WTC11 (cell line): ENCODE results near the gene IFRD2. TPM values are rescaled to one million over a fixed set of nuclear protein-coding genes. Genes with fewer than 3 reads are reported as not detected.
A peak's percentile ranks its signal among the peaks of the same experiment; 100 is the strongest.

Experiments
- ATAC-seq: fragments of 200-7000 bp; cut with Tn5 transposase; 2 replicates; pipeline ENCODE4 v1.10.0; 2021; ENCODE audit warnings: mild to moderate bottlenecking, moderate library complexity
- CTCF ChIA-PET: fragments of 300-600 bp; sonication (Branson Sonifier 250); formaldehyde crosslinking; loops from one replicate; lab custom pipeline; 2021; ENCODE audit warnings: antibody characterized with exemption; lab: Charles Lee
- POLR2A ChIA-PET: fragments of 350-600 bp; sonication (Branson Sonifier 250); formaldehyde crosslinking; loops from one replicate; lab custom pipeline; 2021; ENCODE audit warnings: antibody characterized with exemption; lab: Charles Lee
- DNase-seq: peaks from one replicate; pipeline ENCODE4 v3.0.0; 2021; ENCODE audit warnings: low spot score
- H3K27ac Mint-ChIP-seq: 2 replicates; pipeline ENCODE4 v1.8.0; 2021; ENCODE audit warnings: mixed read lengths
- H3K27me3 Mint-ChIP-seq: 2 replicates; pipeline ENCODE4 v1.8.0; 2021; ENCODE audit warnings: low read depth, mild to moderate bottlenecking, moderate library complexity, mixed read lengths
- H3K36me3 Mint-ChIP-seq: 2 replicates; pipeline ENCODE4 v1.8.0; 2021; ENCODE audit warnings: mixed read lengths
- H3K4me1 Mint-ChIP-seq: 2 replicates; pipeline ENCODE4 v1.8.0; 2022; ENCODE audit warnings: mixed read lengths
- H3K4me3 Mint-ChIP-seq: 2 replicates; pipeline ENCODE4 v1.8.0; 2021; ENCODE audit warnings: mild to moderate bottlenecking, moderate library complexity, mixed read lengths
- H3K9me3 Mint-ChIP-seq: 2 replicates; pipeline ENCODE4 v1.8.0; 2021; ENCODE audit warnings: mixed read lengths
- CBFB ChIP-seq: sonication (generic); formaldehyde crosslinking; IDR thresholded peaks from 2 replicates; pipeline ENCODE4 v1.8.1; 2022; ENCODE audit warnings: mild to moderate bottlenecking, low read depth, missing genetic modification reagents
- ELF4 ChIP-seq: sonication (generic); formaldehyde crosslinking; IDR thresholded peaks from 2 replicates; pipeline ENCODE4 v1.8.1; 2022; ENCODE audit warnings: low read depth, mild to moderate bottlenecking, moderate library complexity, missing genetic modification reagents
- ESRRA ChIP-seq: sonication (generic); formaldehyde crosslinking; IDR thresholded peaks from 2 replicates; pipeline ENCODE4 v1.8.1; 2022; ENCODE audit warnings: mild to moderate bottlenecking, missing genetic modification reagents, borderline replicate concordance
- FOXP1 ChIP-seq: sonication (generic); formaldehyde crosslinking; IDR thresholded peaks from 2 replicates; pipeline ENCODE4 v1.8.0; 2022; ENCODE audit warnings: missing genetic modification reagents, mild to moderate bottlenecking, moderate library complexity, borderline replicate concordance
- NFYB ChIP-seq: sonication (generic); formaldehyde crosslinking; conservative IDR thresholded peaks from 2 replicates; pipeline ENCODE4 v1.8.0; 2022; ENCODE audit warnings: low read depth, missing genetic modification reagents
- NR2C2 ChIP-seq: sonication (generic); formaldehyde crosslinking; IDR thresholded peaks from 2 replicates; pipeline ENCODE4 v1.8.0; 2022; ENCODE audit warnings: mild to moderate bottlenecking, missing genetic modification reagents
- PRRX2 ChIP-seq: fragments of 250-450 bp; sonication (Bioruptor Pico); IDR thresholded peaks from 2 replicates; pipeline ENCODE4 v1.8.0; 2021; ENCODE audit warnings: mild to moderate bottlenecking
- RORB ChIP-seq: fragments of 250-450 bp; sonication (Bioruptor Pico); IDR thresholded peaks from 2 replicates; pipeline ENCODE4 v1.9.0; 2021; ENCODE audit warnings: mild to moderate bottlenecking
- SMAD4 ChIP-seq: sonication (generic); formaldehyde crosslinking; IDR thresholded peaks from 2 replicates; pipeline ENCODE4 v1.8.0; 2022; ENCODE audit warnings: mild to moderate bottlenecking, missing genetic modification reagents
- SP1 ChIP-seq: sonication (generic); formaldehyde crosslinking; conservative IDR thresholded peaks from 2 replicates; pipeline ENCODE4 v1.8.1; 2022; ENCODE audit warnings: missing genetic modification reagents
- ZBTB21 ChIP-seq: sonication (generic); formaldehyde crosslinking; IDR thresholded peaks from 2 replicates; pipeline ENCODE4 v1.8.1; 2023; ENCODE audit warnings: mild to moderate bottlenecking, missing genetic modification reagents, borderline replicate concordance
- ZNF232 ChIP-seq: sonication (generic); formaldehyde crosslinking; IDR thresholded peaks from 2 replicates; pipeline ENCODE4 v1.8.0; 2022; ENCODE audit warnings: mild to moderate bottlenecking, missing genetic modification reagents
- ZNF263 ChIP-seq: sonication (generic); formaldehyde crosslinking; IDR thresholded peaks from 2 replicates; pipeline ENCODE4 v1.8.1; 2022; ENCODE audit warnings: low read depth, mild to moderate bottlenecking, moderate library complexity, missing genetic modification reagents
- ZNF396 ChIP-seq: fragments of 250-450 bp; sonication (Bioruptor Pico); IDR thresholded peaks from 2 replicates; pipeline ENCODE4 v1.8.0; 2021; ENCODE audit warnings: mild to moderate bottlenecking, moderate library complexity, borderline replicate concordance
- ZNF416 ChIP-seq: fragments of 250-450 bp; sonication (Bioruptor Pico); IDR thresholded peaks from 2 replicates; pipeline ENCODE4 v1.9.0; 2021; ENCODE audit warnings: mild to moderate bottlenecking, inconsistent platforms
- ZNF423 ChIP-seq: fragments of 250-450 bp; sonication (Bioruptor Pico); IDR thresholded peaks from 2 replicates; pipeline ENCODE4 v2.1.2; 2022; ENCODE audit warnings: mild to moderate bottlenecking, moderate library complexity
- total RNA-seq: library from RNA; stranded (reverse); gene quantifications from 3 replicates; pipeline ENCODE4 v1.2.3, GENCODE V29; 2021
- TF ChIP-seq, protein P1 (sequence below): sonication (generic); formaldehyde crosslinking; IDR thresholded peaks from 2 replicates; pipeline ENCODE4 v1.8.1; 2022; ENCODE audit warnings: low read depth, missing genetic modification reagents, borderline replicate concordance
- TF ChIP-seq, protein P2 (sequence below): sonication (generic); formaldehyde crosslinking; conservative IDR thresholded peaks from 2 replicates; pipeline ENCODE4 v1.8.1; 2022; ENCODE audit warnings: mild to moderate bottlenecking, missing genetic modification reagents
- TF ChIP-seq, protein P3 (sequence below): fragments of 250-450 bp; sonication (Bioruptor Pico); IDR thresholded peaks from 2 replicates; pipeline ENCODE4 v1.9.0; 2021; ENCODE audit warnings: mild to moderate bottlenecking, borderline replicate concordance
- TF ChIP-seq, protein P4 (sequence below): sonication (generic); formaldehyde crosslinking; IDR thresholded peaks from 2 replicates; pipeline ENCODE4 v1.8.0; 2022; ENCODE audit warnings: mild to moderate bottlenecking, missing genetic modification reagents
- TF ChIP-seq, protein P5 (sequence below): sonication (generic); formaldehyde crosslinking; IDR thresholded peaks from 2 replicates; pipeline ENCODE4 v1.8.1; 2022; ENCODE audit warnings: mild to moderate bottlenecking, missing genetic modification reagents, moderate library complexity, borderline replicate concordance
- TF ChIP-seq, protein P6 (sequence below): sonication (generic); formaldehyde crosslinking; IDR thresholded peaks from 2 replicates; pipeline ENCODE4 v1.8.0; 2023; ENCODE audit warnings: mild to moderate bottlenecking, missing genetic modification reagents
- TF ChIP-seq, protein P7 (sequence below): fragments of 250-450 bp; sonication (Bioruptor Pico); conservative IDR thresholded peaks from 2 replicates; pipeline ENCODE4 v1.9.0; 2021; ENCODE audit warnings: mild to moderate bottlenecking

Gene IFRD2
- total RNA-seq, 1 experiment from 2014 or later: 92.0 TPM

DNA sequence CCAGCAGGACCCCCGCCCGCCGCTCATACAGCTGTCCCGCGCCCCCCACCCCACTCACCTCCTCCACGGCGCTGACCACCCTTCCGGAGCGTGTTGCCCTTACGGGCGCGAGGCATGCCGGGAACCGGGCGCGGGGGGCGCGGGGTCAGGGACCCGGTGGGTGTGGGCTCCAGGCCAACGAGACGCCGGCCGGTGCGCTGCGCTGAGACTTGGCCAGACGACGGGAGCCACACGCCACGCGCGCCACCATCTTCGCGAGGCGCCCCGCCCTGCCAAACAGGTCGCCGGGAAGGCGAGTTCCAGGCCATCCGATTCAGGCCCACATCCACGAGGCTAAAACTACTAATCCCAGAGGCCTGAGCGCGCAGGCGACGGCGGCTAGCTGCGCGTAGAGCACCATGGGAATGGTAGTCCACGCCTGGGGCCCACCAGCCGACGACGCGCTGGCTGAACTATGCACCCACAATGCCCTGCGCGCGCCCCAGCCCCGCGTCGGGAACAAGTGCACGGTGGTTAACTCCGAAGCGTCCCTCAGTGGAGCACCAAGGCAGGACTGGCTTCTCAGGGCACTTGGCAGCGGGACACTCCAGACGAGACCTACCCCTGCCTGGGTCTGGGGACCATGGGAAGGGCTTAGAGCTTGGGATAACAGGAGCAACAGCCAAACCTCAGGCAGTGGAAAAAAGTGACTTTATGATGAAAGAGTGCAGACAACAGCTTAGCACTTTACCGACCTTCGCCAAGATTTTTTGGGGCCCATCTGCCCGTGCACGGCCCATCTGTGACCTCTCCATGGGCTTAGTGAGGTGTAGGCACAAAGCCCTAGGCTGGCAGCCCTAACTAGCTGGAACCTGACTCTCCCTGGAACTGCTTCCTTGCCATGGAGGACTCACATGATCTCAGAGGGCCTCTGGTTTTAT lies at the start of gene IFRD2 (continued):
- TF ChIP-seq, protein P1, sequence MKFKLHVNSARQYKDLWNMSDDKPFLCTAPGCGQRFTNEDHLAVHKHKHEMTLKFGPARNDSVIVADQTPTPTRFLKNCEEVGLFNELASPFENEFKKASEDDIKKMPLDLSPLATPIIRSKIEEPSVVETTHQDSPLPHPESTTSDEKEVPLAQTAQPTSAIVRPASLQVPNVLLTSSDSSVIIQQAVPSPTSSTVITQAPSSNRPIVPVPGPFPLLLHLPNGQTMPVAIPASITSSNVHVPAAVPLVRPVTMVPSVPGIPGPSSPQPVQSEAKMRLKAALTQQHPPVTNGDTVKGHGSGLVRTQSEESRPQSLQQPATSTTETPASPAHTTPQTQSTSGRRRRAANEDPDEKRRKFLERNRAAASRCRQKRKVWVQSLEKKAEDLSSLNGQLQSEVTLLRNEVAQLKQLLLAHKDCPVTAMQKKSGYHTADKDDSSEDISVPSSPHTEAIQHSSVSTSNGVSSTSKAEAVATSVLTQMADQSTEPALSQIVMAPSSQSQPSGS (CRISPR knock-in tag): no peak
- TF ChIP-seq, protein P2, sequence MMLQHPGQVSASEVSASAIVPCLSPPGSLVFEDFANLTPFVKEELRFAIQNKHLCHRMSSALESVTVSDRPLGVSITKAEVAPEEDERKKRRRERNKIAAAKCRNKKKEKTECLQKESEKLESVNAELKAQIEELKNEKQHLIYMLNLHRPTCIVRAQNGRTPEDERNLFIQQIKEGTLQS: no peak
- TF ChIP-seq NR2C2: no peak
- no peak for TF ChIP-seq SMAD4 (CRISPR knock-in tag)
- TF ChIP-seq, protein P3, sequence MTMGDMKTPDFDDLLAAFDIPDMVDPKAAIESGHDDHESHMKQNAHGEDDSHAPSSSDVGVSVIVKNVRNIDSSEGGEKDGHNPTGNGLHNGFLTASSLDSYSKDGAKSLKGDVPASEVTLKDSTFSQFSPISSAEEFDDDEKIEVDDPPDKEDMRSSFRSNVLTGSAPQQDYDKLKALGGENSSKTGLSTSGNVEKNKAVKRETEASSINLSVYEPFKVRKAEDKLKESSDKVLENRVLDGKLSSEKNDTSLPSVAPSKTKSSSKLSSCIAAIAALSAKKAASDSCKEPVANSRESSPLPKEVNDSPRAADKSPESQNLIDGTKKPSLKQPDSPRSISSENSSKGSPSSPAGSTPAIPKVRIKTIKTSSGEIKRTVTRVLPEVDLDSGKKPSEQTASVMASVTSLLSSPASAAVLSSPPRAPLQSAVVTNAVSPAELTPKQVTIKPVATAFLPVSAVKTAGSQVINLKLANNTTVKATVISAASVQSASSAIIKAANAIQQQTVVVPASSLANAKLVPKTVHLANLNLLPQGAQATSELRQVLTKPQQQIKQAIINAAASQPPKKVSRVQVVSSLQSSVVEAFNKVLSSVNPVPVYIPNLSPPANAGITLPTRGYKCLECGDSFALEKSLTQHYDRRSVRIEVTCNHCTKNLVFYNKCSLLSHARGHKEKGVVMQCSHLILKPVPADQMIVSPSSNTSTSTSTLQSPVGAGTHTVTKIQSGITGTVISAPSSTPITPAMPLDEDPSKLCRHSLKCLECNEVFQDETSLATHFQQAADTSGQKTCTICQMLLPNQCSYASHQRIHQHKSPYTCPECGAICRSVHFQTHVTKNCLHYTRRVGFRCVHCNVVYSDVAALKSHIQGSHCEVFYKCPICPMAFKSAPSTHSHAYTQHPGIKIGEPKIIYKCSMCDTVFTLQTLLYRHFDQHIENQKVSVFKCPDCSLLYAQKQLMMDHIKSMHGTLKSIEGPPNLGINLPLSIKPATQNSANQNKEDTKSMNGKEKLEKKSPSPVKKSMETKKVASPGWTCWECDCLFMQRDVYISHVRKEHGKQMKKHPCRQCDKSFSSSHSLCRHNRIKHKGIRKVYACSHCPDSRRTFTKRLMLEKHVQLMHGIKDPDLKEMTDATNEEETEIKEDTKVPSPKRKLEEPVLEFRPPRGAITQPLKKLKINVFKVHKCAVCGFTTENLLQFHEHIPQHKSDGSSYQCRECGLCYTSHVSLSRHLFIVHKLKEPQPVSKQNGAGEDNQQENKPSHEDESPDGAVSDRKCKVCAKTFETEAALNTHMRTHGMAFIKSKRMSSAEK (CRISPR knock-in tag): no peak
- TF ChIP-seq, protein P4, sequence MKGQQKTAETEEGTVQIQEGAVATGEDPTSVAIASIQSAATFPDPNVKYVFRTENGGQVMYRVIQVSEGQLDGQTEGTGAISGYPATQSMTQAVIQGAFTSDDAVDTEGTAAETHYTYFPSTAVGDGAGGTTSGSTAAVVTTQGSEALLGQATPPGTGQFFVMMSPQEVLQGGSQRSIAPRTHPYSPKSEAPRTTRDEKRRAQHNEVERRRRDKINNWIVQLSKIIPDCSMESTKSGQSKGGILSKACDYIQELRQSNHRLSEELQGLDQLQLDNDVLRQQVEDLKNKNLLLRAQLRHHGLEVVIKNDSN (CRISPR knock-in tag): no peak; the same call in 1 of the 2 replicates
- TF ChIP-seq CBFB (CRISPR knock-in tag): 0 out of 2 replicates have a peak, but pooled peaks have one; percentile 87
- TF ChIP-seq ZNF423 (CRISPR knock-in tag): no peak
- TF ChIP-seq PRRX2 (CRISPR knock-in tag): no peak
- peak; percentile 18; the same call in 1 of the 2 replicates for TF ChIP-seq ZNF232
- no peak for TF ChIP-seq NFYB (CRISPR knock-in tag)
- no peak for TF ChIP-seq ZNF263
- TF ChIP-seq, protein P5, sequence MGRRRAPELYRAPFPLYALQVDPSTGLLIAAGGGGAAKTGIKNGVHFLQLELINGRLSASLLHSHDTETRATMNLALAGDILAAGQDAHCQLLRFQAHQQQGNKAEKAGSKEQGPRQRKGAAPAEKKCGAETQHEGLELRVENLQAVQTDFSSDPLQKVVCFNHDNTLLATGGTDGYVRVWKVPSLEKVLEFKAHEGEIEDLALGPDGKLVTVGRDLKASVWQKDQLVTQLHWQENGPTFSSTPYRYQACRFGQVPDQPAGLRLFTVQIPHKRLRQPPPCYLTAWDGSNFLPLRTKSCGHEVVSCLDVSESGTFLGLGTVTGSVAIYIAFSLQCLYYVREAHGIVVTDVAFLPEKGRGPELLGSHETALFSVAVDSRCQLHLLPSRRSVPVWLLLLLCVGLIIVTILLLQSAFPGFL (CRISPR knock-in tag): no peak
- no peak for TF ChIP-seq ZBTB21 (CRISPR knock-in tag)
- no peak for TF ChIP-seq RORB
- TF ChIP-seq, all 79 proteins: peak for 19

DNA sequence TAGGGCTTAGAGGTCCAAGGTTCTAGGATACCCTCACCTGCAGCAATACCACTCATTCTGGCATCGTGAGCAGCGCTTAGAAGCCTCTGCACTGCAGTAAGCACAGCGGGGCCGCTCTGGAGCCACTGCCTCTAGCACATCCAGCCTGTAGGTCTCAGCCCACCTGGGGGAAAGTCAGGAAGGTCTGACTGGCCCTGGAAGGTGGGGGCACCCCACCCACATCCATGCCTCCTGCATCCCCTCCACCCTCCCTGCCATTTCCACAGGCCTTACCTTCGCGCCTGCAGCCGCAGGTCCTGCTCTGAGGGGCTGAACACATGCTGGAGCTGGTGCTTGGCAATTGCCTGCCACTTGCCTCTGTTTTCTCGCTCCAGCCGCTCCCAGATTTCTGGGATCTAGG lies 49.3 kb upstream of the IFRD2 start:
- no peaks in the 10 kb centered on the region for H3K36me3 Mint-ChIP-seq
- DNase-seq (no peak), ATAC-seq (no peak)
- H3K4me1 Mint-ChIP-seq: peaks cover 27% of the 10 kb centered on the region
- ChIA-PET POLR2A (no interaction called here), CTCF (interaction anchor here (0.7 to 1.9 kb wide), 7 partner anchors 13 to 270 kb away, joined by 4 to 10 read pairs (median 4); partner anchors contain the start of genes CISH, HYAL3, NAA80 and TUSC2)
- peak overlapping the region; percentile 65 for H3K4me3 Mint-ChIP-seq
- H3K27me3 Mint-ChIP-seq: peaks cover 85% of the 10 kb centered on the region
- no peaks in the 10 kb centered on the region for H3K9me3 Mint-ChIP-seq
- no peak overlapping the region for H3K27ac Mint-ChIP-seq
- no peak for TF ChIP-seq ZNF416 (CRISPR knock-in tag)
- no peak for TF ChIP-seq RORB
- no peak for TF ChIP-seq ZNF396 (CRISPR knock-in tag)
- TF ChIP-seq FOXP1 (CRISPR knock-in tag): no peak
- TF ChIP-seq ESRRA (CRISPR knock-in tag): no peak
- TF ChIP-seq, protein P6, sequence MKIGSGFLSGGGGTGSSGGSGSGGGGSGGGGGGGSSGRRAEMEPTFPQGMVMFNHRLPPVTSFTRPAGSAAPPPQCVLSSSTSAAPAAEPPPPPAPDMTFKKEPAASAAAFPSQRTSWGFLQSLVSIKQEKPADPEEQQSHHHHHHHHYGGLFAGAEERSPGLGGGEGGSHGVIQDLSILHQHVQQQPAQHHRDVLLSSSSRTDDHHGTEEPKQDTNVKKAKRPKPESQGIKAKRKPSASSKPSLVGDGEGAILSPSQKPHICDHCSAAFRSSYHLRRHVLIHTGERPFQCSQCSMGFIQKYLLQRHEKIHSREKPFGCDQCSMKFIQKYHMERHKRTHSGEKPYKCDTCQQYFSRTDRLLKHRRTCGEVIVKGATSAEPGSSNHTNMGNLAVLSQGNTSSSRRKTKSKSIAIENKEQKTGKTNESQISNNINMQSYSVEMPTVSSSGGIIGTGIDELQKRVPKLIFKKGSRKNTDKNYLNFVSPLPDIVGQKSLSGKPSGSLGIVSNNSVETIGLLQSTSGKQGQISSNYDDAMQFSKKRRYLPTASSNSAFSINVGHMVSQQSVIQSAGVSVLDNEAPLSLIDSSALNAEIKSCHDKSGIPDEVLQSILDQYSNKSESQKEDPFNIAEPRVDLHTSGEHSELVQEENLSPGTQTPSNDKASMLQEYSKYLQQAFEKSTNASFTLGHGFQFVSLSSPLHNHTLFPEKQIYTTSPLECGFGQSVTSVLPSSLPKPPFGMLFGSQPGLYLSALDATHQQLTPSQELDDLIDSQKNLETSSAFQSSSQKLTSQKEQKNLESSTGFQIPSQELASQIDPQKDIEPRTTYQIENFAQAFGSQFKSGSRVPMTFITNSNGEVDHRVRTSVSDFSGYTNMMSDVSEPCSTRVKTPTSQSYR (CRISPR knock-in tag): no peak
- no peak for TF ChIP-seq ELF4 (CRISPR knock-in tag)
- no peak for TF ChIP-seq SP1 (CRISPR knock-in tag)
- no peak for TF ChIP-seq ZNF263
- TF ChIP-seq, protein P7, sequence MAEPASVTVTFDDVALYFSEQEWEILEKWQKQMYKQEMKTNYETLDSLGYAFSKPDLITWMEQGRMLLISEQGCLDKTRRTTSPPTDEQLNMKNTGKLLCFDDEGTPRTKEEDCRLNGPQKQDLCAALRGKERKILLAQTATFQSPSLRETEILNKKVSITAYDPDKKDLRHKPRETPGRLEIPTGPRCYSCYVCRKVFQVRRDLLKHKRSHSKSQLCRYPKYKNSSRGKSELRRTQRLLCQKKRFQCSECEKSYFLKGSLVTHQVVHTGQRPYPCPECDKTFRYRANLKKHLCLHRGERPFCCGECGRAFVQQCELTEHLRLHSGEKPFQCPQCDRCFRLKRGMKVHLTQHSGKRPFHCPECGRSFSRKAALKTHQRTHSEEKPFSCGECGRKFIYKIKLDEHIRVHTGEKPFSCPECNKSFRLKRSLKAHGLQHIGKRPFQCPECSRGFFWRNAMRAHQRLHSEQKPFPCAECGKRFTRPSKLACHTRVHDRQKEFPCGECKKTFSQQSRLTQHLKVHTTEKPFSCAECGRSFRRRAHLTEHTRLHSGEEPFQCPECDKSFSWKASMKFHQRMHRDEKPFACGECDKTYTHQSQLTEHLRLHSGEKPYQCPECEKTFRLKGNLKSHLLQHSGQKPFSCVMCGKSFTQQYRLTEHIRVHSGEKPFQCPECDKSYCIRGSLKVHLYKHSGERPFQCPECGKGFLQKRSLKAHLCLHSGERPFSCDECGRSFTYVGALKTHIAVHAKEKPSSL (CRISPR knock-in tag): no peak
